NCI-H1048 (cell line): ENCODE data around the gene NAPSA.
"Not testable (repeated sequence)": the region's sequence is repeated elsewhere in the genome, so short reads cannot be mapped to it uniquely, and the experiment has no call there.

Experiments used
- DNase-seq: peaks from one replicate; lab custom pipeline; 2025; lab: John Stamatoyannopoulos, UW

The NAPSA gene

GRCh38 chr19:50330365-50331078 is 34.9 kb downstream of the NAPSA start:
- DNase-seq = peak; percentile 76

- not testable (repeated sequence) for DNase-seq
Measured at GRCh38 chr19:50329926-50330294, 35.5 kb downstream of the NAPSA start.

- peak; percentile 96 for DNase-seq
Measured at GRCh38 chr19:50329146-50329925, 36.1 kb downstream of the NAPSA start, which contains the start of gene KCNC3. Gene KCNC3 (minus strand): TSS chr19:50329377. CDS start chr19:50329082, 295 bp downstream.

- DNase-seq = no peak
Measured at GRCh38 chr19:50328873-50329145, 36.6 kb downstream of the NAPSA start.

GRCh38 chr19:50328224-50328872 is 37.1 kb downstream of the NAPSA start:
- no peak for DNase-seq

- DNase-seq = no peak
Measured at GRCh38 chr19:50327461-50328223, 37.8 kb downstream of the NAPSA start.

- no peak for DNase-seq
Measured at GRCh38 chr19:50327013-50327412, 38.4 kb downstream of the NAPSA start.

GRCh38 chr19:50326101-50326664 is 39.3 kb downstream of the NAPSA start:
- no peak for DNase-seq

GRCh38 chr19:50325310-50326100 is 39.9 kb downstream of the NAPSA start:
- peak; percentile 60 for DNase-seq

GRCh38 chr19:50324331-50324730 is 41.1 kb downstream of the NAPSA start:
- DNase-seq = no peak

- no peak for DNase-seq
Measured at GRCh38 chr19:50323782-50324133, 41.7 kb downstream of the NAPSA start.

- DNase-seq = no peak
Measured at GRCh38 chr19:50322931-50323781, 42.3 kb downstream of the NAPSA start.

- DNase-seq = no peak
Measured at GRCh38 chr19:50322234-50322633, 43.2 kb downstream of the NAPSA start.

GRCh38 chr19:50321831-50322230 is 43.6 kb downstream of the NAPSA start:
- no peak for DNase-seq

- DNase-seq = no peak
Measured at GRCh38 chr19:50320596-50320995, 44.8 kb downstream of the NAPSA start.

GRCh38 chr19:50320051-50320450 is 45.4 kb downstream of the NAPSA start:
- no peak for DNase-seq

- DNase-seq = no peak
Measured at GRCh38 chr19:50319156-50319555, 46.3 kb downstream of the NAPSA start.

GRCh38 chr19:50318438-50318837 is 47.0 kb downstream of the NAPSA start:
- no peak for DNase-seq

- DNase-seq = no peak
Measured at GRCh38 chr19:50317115-50317514, 48.3 kb downstream of the NAPSA start.

- no peak for DNase-seq
Measured at GRCh38 chr19:50315773-50316448, 49.5 kb downstream of the NAPSA start.
